ENCODE results near the gene NBPF4. TPM values are rescaled to one million over a fixed set of nuclear protein-coding genes. Genes with fewer than 3 reads are reported as not detected.
A peak's percentile ranks its signal among the peaks of the same experiment; 100 is the strongest.

NBPF4 gene
- total RNA-seq, 2 donors from 2014 or later: 0.37 to 0.59 TPM

- intact Hi-C loops (cut with DNase I): no loop called here
- Histone ChIP-seq H3K27me3 (no peaks in the 10 kb centered on the region), H3K4me1 (no peaks in the 10 kb centered on the region), H3K4me3 (no peak overlapping the region), H3K9me3 (peaks cover 5% of the 10 kb centered on the region), H3K9ac (ENCODE audit: low read depth in 2 of 2, low read length in 2 of 2) (no peak overlapping the region), H3K27ac (no peak overlapping the region), H3K36me3 (no peaks in the 10 kb centered on the region)
- DNase-seq: no peak
- TF ChIP-seq, protein P1, sequence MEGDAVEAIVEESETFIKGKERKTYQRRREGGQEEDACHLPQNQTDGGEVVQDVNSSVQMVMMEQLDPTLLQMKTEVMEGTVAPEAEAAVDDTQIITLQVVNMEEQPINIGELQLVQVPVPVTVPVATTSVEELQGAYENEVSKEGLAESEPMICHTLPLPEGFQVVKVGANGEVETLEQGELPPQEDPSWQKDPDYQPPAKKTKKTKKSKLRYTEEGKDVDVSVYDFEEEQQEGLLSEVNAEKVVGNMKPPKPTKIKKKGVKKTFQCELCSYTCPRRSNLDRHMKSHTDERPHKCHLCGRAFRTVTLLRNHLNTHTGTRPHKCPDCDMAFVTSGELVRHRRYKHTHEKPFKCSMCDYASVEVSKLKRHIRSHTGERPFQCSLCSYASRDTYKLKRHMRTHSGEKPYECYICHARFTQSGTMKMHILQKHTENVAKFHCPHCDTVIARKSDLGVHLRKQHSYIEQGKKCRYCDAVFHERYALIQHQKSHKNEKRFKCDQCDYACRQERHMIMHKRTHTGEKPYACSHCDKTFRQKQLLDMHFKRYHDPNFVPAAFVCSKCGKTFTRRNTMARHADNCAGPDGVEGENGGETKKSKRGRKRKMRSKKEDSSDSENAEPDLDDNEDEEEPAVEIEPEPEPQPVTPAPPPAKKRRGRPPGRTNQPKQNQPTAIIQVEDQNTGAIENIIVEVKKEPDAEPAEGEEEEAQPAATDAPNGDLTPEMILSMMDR (IDR thresholded peaks at IDR 0.05): no peak
Observed at GRCh38 chr1:108190686-108191416, 53.0 kb downstream of the NBPF4 start.

- peaks cover 5% of the 10 kb centered on the region for H3K9me3 ChIP-seq
Observed at GRCh38 chr1:108190001-108190634, 53.8 kb downstream of the NBPF4 start.

DNA sequence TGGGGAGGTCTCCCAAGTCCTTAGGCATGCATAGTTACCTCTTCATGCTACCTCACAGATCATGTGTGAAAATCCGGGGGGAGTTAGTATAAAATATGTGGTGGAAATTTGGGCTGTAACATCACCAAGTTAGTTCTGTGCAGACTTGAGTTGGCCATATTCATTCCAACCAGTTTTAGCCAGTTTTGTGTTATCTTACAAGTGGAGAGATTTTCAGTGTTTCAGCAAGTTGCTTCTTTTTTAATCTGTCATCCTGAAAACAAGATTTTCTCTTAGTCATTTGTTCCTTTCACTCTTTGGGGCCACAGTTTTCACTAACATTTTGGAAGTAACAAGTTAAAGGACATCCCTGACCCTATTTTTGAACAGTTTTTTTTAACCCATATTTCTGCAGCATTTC, 55.1 kb downstream of the NBPF4 start:
- H3K4me1 ChIP-seq: no peaks in the 10 kb centered on the region
- H3K9ac ChIP-seq (ENCODE audit: low read depth in 2 of 2, low read length in 2 of 2): no peak overlapping the region
- peaks cover 5% of the 10 kb centered on the region for H3K9me3 ChIP-seq
- TF ChIP-seq, protein P1 (IDR thresholded peaks at IDR 0.05): no peak
- H3K4me3 ChIP-seq: no peak overlapping the region
- no peak overlapping the region for H3K27ac ChIP-seq
- no peak for DNase-seq
- H3K36me3 ChIP-seq: no peaks in the 10 kb centered on the region
- intact Hi-C loops (cut with DNase I): no loop called here
- no peaks in the 10 kb centered on the region for H3K27me3 ChIP-seq

More at GRCh38 chr1:108190001-108190634, 53.8 kb downstream of the NBPF4 start:
- Histone ChIP-seq H3K27ac (no peak overlapping the region), H3K27me3 (no peaks in the 10 kb centered on the region), H3K4me3 (no peak overlapping the region), H3K36me3 (no peaks in the 10 kb centered on the region), H3K4me1 (no peaks in the 10 kb centered on the region), H3K9ac (ENCODE audit: low read depth in 2 of 2, low read length in 2 of 2) (no peak overlapping the region)
- no peak for DNase-seq
- TF ChIP-seq, protein P1 (IDR thresholded peaks at IDR 0.05): no peak
- intact Hi-C loops (cut with DNase I): no loop called here

DNA sequence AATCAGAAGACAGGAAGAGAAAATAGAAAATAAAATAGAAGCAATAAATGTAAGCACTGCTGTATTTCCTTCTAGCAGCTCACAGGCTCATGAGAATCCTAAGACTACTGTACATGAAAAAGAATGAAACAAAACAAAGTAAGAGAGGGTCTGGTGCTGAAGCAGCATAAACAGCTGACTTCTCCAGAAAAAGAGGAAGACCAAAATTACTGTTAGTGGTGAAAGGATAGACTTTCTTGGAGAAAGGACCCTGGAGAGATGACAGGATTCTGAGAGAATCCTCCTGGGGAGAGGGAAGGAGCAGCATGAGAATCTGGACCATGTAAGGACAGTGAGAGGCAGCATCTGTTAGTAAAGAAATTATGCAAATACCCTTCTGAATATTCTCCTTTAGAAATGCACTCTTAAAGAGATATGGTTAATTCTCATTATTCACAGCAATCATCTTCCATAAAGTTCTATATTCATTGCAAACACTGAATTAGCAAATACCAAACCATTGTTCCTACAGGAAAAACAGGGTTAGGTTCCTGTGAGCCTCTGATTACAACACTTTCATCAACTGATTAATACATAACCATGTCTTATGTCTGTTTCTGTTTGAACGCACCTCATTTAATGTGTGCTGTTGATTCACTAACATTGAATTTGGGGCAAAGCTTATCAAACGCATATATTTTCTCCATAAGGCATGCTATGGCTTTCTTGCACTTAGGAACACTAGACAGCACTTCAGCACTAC, 60.7 kb downstream of the NBPF4 start:
- Histone ChIP-seq H3K27ac (peak overlapping the region; percentile 5), H3K9me3 (no peaks in the 10 kb centered on the region), H3K27me3 (no peaks in the 10 kb centered on the region), H3K4me1 (no peaks in the 10 kb centered on the region), H3K36me3 (no peaks in the 10 kb centered on the region), H3K9ac (ENCODE audit: low read depth in 2 of 2, low read length in 2 of 2) (no peak overlapping the region), H3K4me3 (no peak overlapping the region)
- TF ChIP-seq, protein P1 (IDR thresholded peaks at IDR 0.05): no peak
- no peak for DNase-seq
- intact Hi-C loops (cut with DNase I): no loop called here

GRCh38 chr1:108179018-108179417, 64.9 kb downstream of the NBPF4 start:
- intact Hi-C loops (cut with DNase I): no loop called here
- no peak for DNase-seq
- TF ChIP-seq, protein P1 (IDR thresholded peaks at IDR 0.05): no peak
- Histone ChIP-seq H3K27me3 (no peaks in the 10 kb centered on the region), H3K4me3 (no peak overlapping the region), H3K9me3 (no peaks in the 10 kb centered on the region), H3K9ac (ENCODE audit: low read depth in 2 of 2, low read length in 2 of 2) (no peak overlapping the region), H3K36me3 (peaks cover 2% of the 10 kb centered on the region), H3K27ac (no peak overlapping the region), H3K4me1 (no peaks in the 10 kb centered on the region)

Other genes starting within 250 kb of the NBPF4 start
- 10 to 100 TPM; 55.5 to 94.6 TPM for gene SLC25A24, start 43.7 kb downstream of the NBPF4 start, total RNA-seq
- gene NBPF6, start 206.3 kb upstream of the NBPF4 start, total RNA-seq: under 1 TPM in 1 of 2 donors, not detected in 1; 0.86 TPM

Measured in colonic mucosa (tissue), 4 donors.